ENCODE measurements around the gene STUM. TPM values are rescaled to one million over a fixed set of nuclear protein-coding genes. Genes with fewer than 3 reads are reported as not detected.

STUM gene
- total and polyA plus RNA-seq, 2 donors (not counting 1 experiment from before 2014, with no cell fraction given) = 0.01 TPM; not detected in 1

DNA sequence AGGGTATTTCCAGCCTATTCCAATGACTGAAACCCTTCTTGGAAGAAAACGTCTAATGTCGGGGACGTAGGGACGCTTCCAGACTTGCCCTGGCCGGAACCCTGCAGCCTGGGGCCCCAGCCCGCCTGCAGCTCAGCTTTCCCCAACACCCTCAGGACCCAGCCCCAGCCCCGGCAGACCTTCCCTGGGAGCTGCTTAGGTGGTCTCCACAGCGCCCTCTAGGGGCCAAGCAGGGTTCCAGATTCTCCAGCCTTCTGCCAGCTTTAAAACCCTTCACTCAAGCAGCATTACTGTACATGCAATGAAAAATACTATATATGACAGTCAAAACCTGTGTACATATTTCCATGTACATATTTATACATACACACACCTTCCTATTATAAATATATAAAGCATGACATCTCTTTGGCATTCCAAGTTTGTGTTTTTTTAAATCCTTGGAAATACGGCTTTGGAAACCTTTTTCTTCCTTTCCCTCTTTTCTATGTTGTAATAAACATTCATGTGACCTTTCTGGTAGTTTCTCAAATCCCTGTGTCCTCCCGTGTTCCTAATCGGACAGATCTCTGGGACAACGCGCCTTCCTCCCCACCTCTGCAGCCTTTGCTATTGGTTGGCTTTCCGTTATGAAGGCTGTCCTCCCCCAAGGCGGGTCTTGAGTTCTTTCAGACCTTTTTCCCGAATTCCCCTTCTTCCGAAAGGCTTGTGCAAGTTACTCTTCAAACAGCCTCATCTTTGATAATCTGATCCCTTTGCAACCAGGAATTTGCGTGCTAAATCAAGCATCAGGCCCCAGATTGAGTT, 60.3 kb downstream of the STUM start:
- no peaks in the 10 kb centered on the region for H3K4me1 ChIP-seq (ENCODE audit: control insufficient read depth, extremely low read depth, insufficient read depth, low read length)
- H4K20me1 ChIP-seq (ENCODE audit: control insufficient read depth, extremely low read depth, insufficient read depth, low read length) = no peaks in the 10 kb centered on the region
- no peak overlapping the region for H3K4me2 ChIP-seq (ENCODE audit: extremely low read depth, insufficient read depth, low read length)
- H2AFZ ChIP-seq (ENCODE audit: low read length) = no peak overlapping the region
- peak; percentile 44 to 71 for DNase-seq (ENCODE audit: low read depth in 2 of 2)
- no peak overlapping the region for H3K4me3 ChIP-seq (replicated peaks in 1 of 4; ENCODE audit: control extremely low read depth in 1 of 4, insufficient read depth in 1 of 4, low read depth in 3 of 4, low read length in 4 of 4)
- peaks cover 3% of the 10 kb centered on the region for H3K27me3 ChIP-seq (ENCODE audit: control insufficient read depth, insufficient read depth, low read length)
- TF ChIP-seq, protein P1, sequence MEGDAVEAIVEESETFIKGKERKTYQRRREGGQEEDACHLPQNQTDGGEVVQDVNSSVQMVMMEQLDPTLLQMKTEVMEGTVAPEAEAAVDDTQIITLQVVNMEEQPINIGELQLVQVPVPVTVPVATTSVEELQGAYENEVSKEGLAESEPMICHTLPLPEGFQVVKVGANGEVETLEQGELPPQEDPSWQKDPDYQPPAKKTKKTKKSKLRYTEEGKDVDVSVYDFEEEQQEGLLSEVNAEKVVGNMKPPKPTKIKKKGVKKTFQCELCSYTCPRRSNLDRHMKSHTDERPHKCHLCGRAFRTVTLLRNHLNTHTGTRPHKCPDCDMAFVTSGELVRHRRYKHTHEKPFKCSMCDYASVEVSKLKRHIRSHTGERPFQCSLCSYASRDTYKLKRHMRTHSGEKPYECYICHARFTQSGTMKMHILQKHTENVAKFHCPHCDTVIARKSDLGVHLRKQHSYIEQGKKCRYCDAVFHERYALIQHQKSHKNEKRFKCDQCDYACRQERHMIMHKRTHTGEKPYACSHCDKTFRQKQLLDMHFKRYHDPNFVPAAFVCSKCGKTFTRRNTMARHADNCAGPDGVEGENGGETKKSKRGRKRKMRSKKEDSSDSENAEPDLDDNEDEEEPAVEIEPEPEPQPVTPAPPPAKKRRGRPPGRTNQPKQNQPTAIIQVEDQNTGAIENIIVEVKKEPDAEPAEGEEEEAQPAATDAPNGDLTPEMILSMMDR (conservative IDR thresholded peaks at IDR 0.05 in 1 of 2, IDR thresholded peaks at IDR 0.05 in 1 of 2; ENCODE audit: low read depth in 1 of 2, low read length in 2 of 2) = peak; percentile 63 to 88
- TF ChIP-seq EZH2 (IDR thresholded peaks at IDR 0.05; ENCODE audit: low read length, missing control alignments) = no peak
- H3K36me3 ChIP-seq (ENCODE audit: control insufficient read depth, insufficient read depth, low read length) = no peaks in the 10 kb centered on the region
- no peaks in the 10 kb centered on the region for H3K9me3 ChIP-seq (ENCODE audit: control insufficient read depth, insufficient read depth, low read depth, low read length)
- H3K79me2 ChIP-seq (ENCODE audit: control insufficient read depth, insufficient read depth, low read length) = no peaks in the 10 kb centered on the region
- H3K9ac ChIP-seq (ENCODE audit: insufficient read depth, low read length) = no peak overlapping the region
- no peak overlapping the region for H3K27ac ChIP-seq (ENCODE audit: insufficient read depth, low read length)

DNA sequence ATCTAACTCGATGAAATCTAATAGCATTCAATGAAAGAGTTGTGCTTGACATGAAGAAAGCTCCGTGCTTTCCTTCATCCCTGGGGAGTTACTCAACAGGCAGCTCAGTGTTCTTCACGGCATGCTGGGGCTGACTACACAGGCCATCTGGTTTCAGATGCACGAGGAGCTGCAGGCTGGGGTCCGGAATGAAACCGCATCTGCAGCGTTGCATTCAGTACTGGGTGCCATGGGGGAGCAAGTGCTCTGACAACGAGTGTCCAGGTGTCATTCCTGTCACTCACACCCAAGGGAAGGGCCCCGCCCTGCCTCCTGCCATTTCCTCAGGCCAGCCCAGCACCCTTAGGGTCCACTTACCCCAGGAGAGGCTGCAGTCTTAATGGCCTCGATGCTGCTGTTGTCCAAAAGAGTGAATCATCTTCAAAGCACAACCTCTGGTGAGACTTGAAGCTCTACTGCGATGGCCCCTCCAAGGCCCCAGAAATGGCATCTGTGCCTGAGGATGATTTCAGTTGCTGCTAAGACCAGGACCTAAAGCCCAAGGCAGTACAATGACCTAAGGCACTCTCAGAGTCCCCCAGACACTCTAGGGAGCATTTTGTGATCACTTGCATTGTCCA, 61.4 kb downstream of the STUM start:
- H3K9ac ChIP-seq (ENCODE audit: insufficient read depth, low read length) = no peak overlapping the region
- H3K4me2 ChIP-seq (ENCODE audit: extremely low read depth, insufficient read depth, low read length) = no peak overlapping the region
- no peak overlapping the region for H2AFZ ChIP-seq (ENCODE audit: low read length)
- peaks cover 3% of the 10 kb centered on the region for H3K27me3 ChIP-seq (ENCODE audit: control insufficient read depth, insufficient read depth, low read length)
- H3K4me1 ChIP-seq (ENCODE audit: control insufficient read depth, extremely low read depth, insufficient read depth, low read length) = no peaks in the 10 kb centered on the region
- no peaks in the 10 kb centered on the region for H3K9me3 ChIP-seq (ENCODE audit: control insufficient read depth, insufficient read depth, low read depth, low read length)
- DNase-seq (ENCODE audit: low read depth in 2 of 2) = no peak
- TF ChIP-seq, protein P1 (conservative IDR thresholded peaks at IDR 0.05 in 1 of 2, IDR thresholded peaks at IDR 0.05 in 1 of 2; ENCODE audit: low read depth in 1 of 2, low read length in 2 of 2) = no peak
- no peak for TF ChIP-seq EZH2 (IDR thresholded peaks at IDR 0.05; ENCODE audit: low read length, missing control alignments)
- H3K79me2 ChIP-seq (ENCODE audit: control insufficient read depth, insufficient read depth, low read length) = no peaks in the 10 kb centered on the region
- H3K36me3 ChIP-seq (ENCODE audit: control insufficient read depth, insufficient read depth, low read length) = no peaks in the 10 kb centered on the region
- H3K4me3 ChIP-seq (replicated peaks in 1 of 4; ENCODE audit: control extremely low read depth in 1 of 4, insufficient read depth in 1 of 4, low read depth in 3 of 4, low read length in 4 of 4) = no peak overlapping the region
- H4K20me1 ChIP-seq (ENCODE audit: control insufficient read depth, extremely low read depth, insufficient read depth, low read length) = no peaks in the 10 kb centered on the region
- H3K27ac ChIP-seq (ENCODE audit: insufficient read depth, low read length) = no peak overlapping the region

DNA sequence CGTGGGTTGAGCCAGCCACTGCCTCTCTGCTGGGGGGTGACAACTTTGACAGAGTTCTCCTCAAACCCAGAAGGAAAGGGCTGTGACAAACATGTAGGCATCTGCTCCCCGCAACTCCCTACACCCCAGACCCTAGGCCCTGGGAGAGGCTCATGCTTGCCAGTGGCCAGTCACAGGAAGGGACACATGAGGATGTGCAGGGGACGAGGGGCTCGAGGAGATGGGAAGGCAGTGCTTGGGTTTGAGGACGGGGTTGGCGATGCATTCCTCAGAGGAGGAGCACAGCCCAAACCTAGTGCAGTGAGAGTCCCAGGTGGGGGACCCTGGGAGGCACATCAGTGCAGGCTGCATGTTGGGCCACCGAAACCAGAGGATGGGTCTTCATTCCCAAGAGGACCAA, 62.1 kb downstream of the STUM start:
- no peak overlapping the region for H3K4me3 ChIP-seq (replicated peaks in 1 of 4; ENCODE audit: control extremely low read depth in 1 of 4, insufficient read depth in 1 of 4, low read depth in 3 of 4, low read length in 4 of 4)
- no peak overlapping the region for H3K27ac ChIP-seq (ENCODE audit: insufficient read depth, low read length)
- no peak overlapping the region for H3K4me2 ChIP-seq (ENCODE audit: extremely low read depth, insufficient read depth, low read length)
- no peaks in the 10 kb centered on the region for H3K36me3 ChIP-seq (ENCODE audit: control insufficient read depth, insufficient read depth, low read length)
- H3K27me3 ChIP-seq (ENCODE audit: control insufficient read depth, insufficient read depth, low read length) = peaks cover 6% of the 10 kb centered on the region
- H3K9me3 ChIP-seq (ENCODE audit: control insufficient read depth, insufficient read depth, low read depth, low read length) = no peaks in the 10 kb centered on the region
- TF ChIP-seq, protein P1 (conservative IDR thresholded peaks at IDR 0.05 in 1 of 2, IDR thresholded peaks at IDR 0.05 in 1 of 2; ENCODE audit: low read depth in 1 of 2, low read length in 2 of 2) = no peak
- no peak for TF ChIP-seq EZH2 (IDR thresholded peaks at IDR 0.05; ENCODE audit: low read length, missing control alignments)
- H3K4me1 ChIP-seq (ENCODE audit: control insufficient read depth, extremely low read depth, insufficient read depth, low read length) = no peaks in the 10 kb centered on the region
- no peaks in the 10 kb centered on the region for H4K20me1 ChIP-seq (ENCODE audit: control insufficient read depth, extremely low read depth, insufficient read depth, low read length)
- no peaks in the 10 kb centered on the region for H3K79me2 ChIP-seq (ENCODE audit: control insufficient read depth, insufficient read depth, low read length)
- no peak for DNase-seq (ENCODE audit: low read depth in 2 of 2)
- H2AFZ ChIP-seq (ENCODE audit: low read length) = no peak overlapping the region
- H3K9ac ChIP-seq (ENCODE audit: insufficient read depth, low read length) = no peak overlapping the region

Measured in fibroblast of lung (primary cell).